HG03196 (cell line): Measurements from ENCODE around the gene PLD5.
"Not testable (repeated sequence)": the region's sequence is repeated elsewhere in the genome, so short reads cannot be mapped to it uniquely, and the experiment has no call there.

Experiments used
- ATAC-seq: cut with Tn5 transposase; IDR thresholded peaks from one replicate; pipeline ENCODE4 v1.9.1; 2021; ENCODE audit not compliant: unreplicated experiment

The PLD5 gene

DNA sequence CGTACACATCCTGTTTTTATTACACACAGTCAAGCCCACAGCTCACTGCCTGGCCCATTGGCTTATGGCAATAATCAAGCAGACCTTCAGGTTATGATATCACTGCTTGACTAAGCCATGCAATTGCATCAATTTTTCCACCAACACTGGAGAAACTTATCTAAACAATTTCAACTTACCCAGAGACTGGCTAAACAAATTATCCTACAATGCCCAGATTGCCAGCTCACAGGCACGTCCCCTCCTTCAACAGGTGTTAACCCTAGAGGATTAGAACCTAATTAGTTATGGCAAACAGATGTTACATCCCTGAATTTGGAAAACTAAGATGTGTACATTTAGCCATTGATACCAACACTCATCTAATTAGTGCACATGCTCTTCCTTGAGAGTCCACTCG, 310.0 kb downstream of the PLD5 start:
- ATAC-seq, result not testable (repeated sequence)

DNA sequence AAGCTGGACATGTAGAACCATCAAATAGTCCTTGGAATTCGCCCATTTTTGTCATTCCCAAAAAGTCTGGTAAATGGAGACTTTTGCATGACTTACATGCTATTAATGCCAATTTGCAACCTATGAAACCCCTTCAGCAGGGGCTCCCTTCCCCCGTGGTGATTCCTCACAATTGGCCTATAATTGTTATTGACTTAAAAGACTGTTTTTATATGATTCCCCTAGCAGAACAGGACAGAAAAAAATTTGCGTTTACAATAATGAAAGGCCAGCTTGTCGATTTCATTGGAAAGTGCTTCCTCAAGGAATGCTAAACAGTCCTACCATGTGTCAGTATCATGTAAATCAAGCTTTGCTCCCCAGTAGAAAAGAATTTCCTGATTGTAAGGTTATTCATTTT, 311.5 kb downstream of the PLD5 start:
- not testable (repeated sequence) for ATAC-seq

DNA sequence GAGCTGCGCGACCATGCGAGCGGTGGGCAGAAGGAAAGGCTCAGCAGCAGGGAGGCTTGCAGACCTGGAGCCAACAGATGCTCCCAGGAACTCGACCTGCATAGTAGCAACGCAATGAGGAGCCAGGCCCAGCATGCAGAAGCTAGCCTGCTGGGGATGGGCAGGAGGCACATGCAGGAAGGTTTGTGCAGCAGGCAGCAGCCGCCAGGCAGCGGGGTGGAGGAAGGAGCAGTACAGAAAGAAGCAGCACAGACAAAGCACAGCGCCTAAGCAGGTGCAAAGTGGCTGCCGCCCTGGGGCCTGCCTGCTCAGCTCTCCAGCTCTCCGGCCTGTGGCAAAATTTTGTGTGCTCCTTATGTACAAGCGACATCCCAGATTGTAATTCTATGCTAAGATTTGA, 312.1 kb downstream of the PLD5 start:
- ATAC-seq, result no peak

DNA sequence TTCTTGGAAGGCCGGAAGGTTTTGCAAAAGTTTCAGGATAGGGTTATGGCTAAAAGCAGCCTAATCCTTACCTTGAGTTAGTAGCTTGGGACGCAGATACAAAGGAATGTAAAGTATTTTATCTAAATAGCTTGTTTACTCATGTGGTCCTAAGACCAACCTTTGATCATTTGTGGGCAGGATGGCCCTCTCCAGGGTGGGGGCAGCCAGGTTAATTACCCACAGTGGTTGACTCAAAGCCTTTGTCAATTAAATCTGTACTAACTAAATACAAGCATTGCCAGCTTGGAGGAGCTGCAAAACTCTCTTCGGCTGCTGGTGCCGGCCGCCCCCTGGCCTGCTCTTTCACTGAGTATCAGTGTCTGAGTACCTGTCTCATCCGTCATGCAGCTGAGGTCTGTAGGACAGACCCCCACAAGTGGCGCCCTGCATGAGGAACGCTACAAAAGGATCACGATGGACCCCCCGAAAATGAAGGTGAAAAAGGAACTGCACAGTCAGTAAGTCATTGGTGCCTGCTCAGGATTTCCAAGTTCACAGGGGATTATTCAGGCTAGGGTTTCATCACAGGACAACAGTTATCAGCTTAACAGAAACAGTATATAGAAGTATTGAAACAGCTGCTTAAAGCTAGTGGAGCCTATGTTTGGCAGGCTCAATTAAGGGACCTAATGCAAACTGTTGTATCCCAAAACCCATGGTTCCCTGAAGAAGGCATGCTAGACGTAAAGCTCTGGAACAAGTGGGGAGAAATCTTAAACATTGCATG, 313.1 kb downstream of the PLD5 start:
- no peak for ATAC-seq

DNA sequence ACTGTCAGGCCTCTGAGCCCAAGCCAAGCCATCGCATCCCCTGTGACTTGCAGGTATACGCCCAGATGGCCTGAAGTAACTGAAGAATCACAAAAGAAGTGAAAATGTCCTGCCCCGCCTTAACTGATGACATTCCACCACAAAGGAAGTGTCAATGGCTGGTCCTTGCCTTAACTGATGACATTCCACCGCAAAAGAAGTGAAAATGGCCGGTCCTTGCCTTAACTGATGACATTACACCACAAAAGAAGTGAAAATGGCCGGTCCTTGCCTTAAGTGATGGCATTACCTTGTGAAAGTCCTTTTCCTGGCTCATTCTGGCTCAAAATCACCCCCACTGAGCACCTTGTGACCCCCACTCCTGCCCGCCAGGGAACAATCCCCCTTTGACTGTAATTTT, 314.2 kb downstream of the PLD5 start:
- ATAC-seq, result not testable (repeated sequence)

DNA sequence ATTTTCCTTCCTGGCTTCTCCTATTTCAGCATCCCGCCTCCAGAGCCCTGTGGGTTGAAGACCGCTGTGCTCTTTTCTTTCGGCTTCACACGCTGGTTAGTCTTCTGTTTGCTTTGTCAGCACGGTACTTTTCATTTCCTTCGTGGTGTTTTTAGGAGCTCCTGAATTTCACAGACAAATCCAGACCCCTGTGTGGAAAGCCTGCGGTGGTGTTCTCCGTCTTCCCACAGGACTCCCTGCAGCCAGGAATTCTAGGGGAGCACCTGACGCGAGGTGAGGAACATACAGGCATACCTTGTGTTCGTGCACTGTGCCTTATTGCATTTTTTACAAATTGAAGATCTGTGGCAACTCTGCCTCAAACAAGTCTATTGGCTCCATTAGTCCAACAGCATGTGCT, 315.4 kb downstream of the PLD5 start:
- ATAC-seq, result no peak

DNA sequence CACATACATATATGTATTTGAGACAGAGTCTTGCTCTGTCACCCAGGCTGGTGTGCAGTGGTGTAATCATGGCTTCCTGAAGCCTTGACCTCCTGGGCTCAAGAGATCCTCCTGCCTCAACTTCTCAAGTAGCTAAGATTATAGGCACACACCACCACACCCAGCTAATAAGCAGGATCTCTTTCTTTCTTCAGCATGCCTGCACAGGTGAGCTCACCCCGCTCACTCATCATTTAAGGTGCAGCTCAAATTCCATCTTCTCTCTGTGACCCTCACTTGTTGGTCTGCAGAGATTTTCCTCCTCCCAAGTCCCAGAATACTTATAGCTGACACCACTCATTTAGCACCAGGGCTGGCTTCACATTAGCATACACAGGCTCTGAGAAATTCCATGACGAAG, 316.5 kb downstream of the PLD5 start:
- no peak for ATAC-seq

DNA sequence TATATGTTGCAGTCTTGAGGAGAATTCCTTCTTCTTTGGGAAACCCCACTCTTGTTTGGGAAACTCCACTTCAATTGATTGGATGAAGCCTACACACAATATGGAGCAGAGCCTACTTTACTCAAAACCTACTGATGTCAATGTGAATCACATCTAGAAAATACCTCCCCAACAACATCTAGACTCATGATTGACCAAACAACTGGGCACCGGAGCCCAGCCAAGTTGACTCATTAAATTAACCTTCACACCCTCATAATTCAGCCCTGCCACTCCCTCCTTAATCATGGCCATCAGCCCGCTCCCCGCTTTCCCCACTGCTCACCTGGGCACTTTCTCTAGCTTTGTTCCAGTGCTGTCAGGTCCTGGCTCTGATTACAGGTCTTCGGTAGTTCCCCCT, 317.5 kb downstream of the PLD5 start:
- ATAC-seq, result no peak

DNA sequence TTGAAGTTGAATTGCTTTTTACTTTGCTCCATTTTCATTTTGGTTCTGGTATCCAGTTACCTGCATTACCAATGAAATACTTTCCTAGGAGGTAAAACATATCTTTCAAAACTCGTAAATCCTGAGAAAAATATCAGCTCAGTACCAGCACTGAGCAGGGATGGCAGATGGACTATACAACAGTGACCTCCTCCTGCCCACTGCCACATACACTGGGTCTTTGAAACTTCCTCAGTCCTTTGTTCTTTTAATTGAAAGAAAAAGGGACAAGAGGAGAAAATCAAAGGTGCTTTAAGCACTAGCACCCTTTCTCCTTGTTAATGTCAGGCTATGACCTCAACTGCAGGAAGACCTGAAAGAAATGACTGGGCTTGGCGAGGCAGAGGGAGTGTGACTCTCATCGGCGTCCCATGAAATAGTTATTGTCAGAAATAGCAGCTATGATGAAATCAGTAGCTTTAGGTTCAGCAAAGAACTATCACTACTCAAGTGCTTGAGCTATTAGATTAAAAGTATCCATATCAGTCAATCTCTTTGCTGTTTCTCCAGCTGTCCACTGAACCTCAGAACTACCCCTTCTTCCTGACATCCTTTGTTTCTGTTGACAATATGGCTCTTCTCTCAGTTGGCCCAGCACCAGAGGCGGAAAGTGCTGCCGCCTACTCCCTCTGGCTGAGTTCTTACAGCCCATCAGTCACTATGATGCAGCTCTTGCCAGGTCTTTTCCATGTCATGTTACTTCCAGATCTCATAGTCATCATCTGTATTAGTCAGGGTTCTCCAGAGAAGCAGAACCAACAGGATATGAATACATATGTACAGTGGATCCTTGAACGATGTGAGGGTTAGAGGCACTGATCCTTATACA, 318.6 kb downstream of the PLD5 start:
- no peak for ATAC-seq

DNA sequence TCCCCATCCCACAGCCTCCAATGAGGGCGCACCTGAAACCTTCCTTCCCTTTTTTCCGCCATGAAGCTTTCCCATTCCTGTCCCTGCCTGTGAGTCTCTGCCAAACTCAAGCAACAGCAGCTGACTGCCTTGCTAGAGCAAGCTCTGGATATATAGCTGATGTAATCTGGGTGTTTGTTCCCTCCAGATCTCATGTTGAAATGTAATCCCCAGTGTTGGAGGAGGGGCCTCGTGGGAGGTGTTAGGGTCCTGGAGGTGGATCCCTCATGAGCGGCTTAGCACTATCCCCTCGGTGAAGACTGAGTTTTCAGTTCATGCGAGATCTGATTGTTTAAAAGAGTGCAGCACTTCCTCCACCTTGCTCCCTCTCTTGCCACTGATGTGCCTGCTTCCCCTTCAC, 321.2 kb downstream of the PLD5 start:
- ATAC-seq, result no peak

DNA sequence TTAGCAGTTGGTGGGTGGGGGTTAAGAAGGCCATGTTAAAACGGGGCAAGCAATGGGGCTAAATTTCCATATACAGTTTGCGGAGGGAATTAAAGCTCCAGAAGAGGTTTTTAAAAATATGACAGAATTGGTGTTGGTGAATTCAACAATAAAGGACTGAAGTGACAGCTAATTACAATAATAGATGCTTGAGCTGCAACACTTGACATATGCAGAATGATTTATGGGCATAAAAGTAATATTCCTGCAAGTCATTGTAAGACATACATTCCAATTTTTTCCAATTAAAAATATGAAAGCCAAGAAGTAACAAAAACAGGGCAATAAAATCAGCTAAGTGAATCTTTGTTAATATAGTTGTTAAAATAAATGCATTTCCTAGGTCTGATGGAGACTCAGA, 323.4 kb downstream of the PLD5 start:
- no peak for ATAC-seq

DNA sequence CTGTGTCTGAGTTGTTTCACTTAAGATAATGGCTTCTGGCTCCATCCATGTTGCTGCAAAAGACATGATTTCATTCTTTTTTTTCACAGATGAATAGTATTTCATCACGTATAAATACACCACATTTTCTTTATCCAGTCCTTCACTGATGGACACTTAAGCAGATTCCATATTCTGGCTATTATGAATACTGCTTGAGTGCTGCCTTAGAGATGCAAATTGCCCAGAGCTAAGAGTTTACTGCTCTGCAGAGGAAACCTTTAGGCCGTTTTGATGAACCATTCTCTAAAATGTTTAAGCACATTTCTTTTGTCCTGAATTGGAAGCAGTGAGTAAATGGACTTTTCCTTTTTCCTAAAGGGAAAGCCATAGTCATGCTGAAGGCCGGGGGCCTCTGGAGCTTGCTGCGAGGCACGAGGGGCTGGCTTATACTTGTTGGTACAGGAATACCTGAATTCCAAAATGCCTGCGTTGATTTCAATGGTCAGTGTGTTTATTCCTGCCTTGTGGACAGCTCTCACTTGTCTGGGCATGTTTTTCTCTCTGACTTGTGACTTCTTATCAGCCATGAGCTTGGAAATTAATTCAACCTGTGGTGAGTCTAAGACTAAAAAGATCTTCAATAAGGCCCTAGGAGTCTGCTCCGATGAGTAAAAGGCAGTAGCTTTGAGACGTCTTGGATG, 324.6 kb downstream of the PLD5 start:
- no peak for ATAC-seq

DNA sequence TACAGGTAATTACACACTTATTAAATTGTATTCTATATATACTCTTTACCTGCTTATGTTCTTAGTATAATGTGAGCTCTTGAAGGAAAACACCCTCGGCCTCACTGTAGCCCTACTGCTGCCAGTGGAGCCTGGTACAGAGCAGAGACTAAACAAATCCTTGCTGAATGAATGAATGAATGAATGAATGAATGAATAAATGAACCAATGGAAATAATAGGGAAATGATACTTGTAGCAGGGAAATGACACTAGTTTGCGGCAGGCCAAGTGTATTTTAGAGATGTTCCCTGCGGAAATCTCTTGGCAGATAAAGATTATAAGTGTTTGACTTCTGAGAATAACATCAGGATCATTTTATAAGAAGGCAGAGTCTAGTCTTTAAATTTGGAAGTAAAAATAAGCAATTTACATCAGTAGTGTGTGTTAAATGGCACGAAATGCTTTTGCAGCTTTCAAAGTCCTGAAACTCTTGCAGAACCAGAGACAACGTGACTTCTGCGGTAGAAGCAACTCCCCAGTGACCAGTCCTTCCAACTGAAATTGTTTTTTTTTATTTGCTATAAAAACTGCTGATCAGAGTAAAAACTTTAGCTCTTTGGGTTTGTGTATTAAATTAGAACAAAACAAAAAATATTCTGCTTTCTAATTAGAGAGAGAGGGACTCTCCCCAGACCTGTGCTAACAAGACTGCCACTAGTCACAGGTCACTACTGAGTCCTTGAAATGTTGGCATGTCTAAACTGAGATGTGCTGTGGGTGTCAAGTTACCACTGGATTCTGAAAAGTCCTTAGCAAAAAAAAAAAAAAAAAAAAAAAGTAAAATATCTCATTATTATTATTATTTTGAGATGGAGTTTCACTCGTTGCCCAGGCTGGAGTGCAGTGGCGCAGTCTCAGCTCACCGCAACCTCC, 326.3 kb downstream of the PLD5 start:
- ATAC-seq, result no peak

DNA sequence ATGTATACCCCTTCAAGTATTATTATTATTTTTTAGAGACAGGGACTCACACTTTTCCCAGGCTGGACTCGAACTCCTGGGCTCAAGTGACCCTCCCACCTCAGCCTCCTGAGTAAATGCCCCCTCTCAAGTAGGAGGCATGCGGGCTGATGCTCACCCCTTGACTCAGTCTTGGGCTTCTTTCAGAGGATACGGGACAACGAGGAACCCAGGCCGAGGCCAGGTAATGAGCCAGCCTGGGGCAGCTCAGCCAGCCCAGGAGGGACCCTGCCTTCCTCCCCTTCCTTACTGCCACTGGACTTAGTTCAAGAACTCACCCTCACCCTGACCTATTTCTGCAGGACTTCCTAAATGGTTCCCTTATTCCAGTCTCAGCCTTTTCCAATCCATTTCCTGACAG, 327.6 kb downstream of the PLD5 start:
- no peak for ATAC-seq

DNA sequence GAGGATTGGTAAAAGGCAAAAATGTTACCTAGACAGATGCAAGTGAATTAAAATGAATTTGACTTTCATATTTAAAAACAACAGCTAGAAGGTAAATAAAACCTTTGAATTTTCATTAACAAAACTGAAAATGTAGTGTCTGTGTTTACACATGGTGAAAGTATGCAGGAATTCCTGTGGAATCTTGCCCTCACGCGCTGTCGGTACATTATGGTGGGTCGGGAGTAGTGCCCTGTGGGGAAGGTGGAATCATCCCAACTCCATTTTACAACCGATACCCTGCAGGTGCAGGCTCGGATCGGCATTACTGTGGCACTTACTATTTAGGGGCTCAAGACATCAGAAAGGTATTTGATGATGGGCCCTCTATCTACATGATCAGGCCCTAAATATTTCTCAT, 328.4 kb downstream of the PLD5 start:
- no peak for ATAC-seq

DNA sequence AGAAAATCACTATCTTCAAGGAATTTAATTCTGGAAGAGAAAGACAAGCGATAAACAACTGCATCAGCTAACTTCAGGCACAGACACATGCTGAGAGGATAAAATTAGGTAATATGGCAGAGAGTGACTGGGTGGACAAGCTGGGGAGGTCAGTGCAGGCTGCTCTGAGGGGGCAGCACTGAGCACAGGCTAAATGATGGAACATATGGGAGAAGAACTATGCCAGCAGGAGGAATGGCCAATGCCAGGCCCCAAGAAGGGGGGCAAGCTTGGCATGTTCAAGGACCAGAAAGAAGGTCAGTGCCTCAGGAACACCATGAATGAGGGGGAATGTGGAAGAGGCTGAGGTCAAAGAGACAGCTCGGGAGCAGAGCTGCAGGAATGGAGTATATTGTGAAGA, 334.9 kb downstream of the PLD5 start:
- no peak for ATAC-seq

DNA sequence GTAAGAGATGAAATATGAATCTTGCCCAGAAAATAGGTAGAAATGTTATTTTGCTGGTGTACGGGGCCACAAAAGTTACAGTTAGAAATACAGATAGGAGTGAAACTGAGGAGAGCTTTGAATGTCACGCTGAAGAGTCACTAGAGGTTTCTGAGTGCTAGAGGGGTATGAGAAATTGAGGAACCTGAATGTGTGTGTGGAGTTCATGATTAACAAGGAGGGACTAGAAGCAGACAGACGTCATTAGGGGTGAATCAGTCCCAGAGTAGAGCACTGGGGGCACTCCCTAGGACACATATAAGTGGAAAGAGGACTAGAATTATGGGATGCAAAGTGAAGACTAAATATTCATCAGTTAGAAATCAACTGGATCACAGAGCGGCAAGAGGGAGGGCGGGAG, 336.7 kb downstream of the PLD5 start:
- peak; percentile 92 for ATAC-seq

DNA sequence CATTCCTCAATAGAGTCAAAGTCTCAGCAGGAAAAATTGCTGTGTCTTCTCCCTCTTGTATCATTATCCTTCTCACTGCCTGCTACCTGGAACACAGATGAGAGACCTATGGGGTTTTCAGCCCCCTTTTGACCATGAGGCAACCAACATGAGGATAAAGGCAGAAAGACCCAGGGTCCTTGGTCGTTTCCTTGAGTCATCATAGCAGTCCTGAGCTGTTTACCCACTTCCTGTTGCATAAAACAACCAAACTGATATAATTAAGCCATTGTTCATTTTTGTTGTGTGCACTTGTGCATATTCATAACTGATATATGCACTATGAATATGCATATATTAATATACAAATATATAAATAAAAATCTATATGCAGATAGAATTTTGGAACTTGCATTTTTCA, 337.3 kb downstream of the PLD5 start:
- ATAC-seq, result peak; percentile 33

DNA sequence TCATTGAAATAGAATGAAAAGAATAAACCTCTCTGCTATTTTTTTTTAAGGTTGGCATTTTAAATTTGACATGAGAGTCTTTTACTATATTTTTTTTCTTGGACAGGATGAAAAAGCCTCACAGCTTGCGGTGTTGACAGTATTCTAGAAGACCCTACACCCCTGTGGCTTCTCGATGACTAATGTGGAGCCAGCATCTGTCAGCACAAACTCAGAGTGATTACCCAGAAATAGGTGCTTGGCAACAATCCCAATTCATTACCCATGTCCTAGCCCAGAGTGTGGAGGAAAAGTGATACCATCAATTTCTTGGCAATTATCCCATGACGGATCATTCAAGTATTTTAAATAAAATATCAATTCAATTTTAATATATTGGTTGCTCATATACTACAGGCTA, 338.8 kb downstream of the PLD5 start:
- ATAC-seq, result no peak

DNA sequence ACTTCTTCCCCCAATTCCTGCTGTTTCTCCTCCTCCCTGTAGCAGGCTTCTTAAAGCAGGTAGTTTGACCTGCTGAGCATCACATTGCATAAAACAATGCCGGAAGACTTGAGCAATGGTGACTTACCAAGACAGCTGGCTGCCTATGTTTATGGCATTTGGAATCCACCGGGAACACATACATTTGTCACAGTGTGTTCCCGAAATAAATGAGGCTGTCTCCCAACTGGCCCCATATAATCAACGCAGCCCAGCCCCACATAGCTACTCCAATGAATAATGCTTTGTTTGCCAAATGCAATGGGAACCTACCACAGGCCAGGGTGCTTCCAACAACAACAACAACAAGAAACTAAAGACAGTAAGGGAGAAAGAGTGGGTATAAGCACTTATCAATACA, 339.5 kb downstream of the PLD5 start:
- no peak for ATAC-seq

DNA sequence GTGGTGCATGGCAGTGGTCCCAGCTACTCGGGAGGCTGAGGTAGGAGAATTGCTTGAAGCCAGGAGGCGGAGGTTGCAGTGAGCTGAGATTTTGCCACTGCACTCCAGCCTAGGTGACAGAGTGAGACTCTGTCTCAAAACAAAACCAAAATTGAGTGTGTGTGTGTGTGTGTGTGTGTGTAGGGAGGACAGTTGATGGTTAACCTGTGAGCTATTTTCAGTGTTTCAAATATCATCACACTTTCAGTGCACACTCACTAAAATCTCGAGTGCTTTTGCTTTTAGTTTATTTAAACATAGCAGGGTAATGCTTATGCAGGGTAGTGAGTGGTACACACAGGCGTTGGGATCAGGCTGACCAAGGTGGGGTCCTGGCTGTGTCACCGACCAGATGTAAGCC, 344.7 kb downstream of the PLD5 start:
- peak; percentile 88 for ATAC-seq
